Astrocyte of the spinal cord (primary cell): Measurements from ENCODE around the gene PSD4.

Experiments
- DNase-seq: peaks from one replicate; pipeline ENCODE4 v3.0.0; 2011; ENCODE audit warnings: low read depth, low spot score
- H3K4me3 ChIP-seq: 2 replicates; pipeline ENCODE4 v1.5.1; 2011; ENCODE audit warnings: low read depth, mild to moderate bottlenecking, low read length, moderate library complexity
- CTCF ChIP-seq: IDR thresholded peaks from 2 replicates; pipeline ENCODE4 v1.5.1; 2012; ENCODE audit warnings: low read depth, mild to moderate bottlenecking, low read length, inconsistent platforms
- in situ Hi-C: cut with HindIII; loops from 2 replicates; pipeline ENCODE4 v1.10.0; 2017; ENCODE audit warnings: low sequenced_read_pairs

PSD4 gene

GRCh38 chr2:113169002-113169530 lies 4.7 kb upstream of the PSD4 start:
- DNase-seq, result no peak
- no peak for TF ChIP-seq CTCF
- H3K4me3 ChIP-seq, result no peak overlapping the region

GRCh38 chr2:113169586-113169985 lies 4.2 kb upstream of the PSD4 start:
- DNase-seq, result no peak
- TF ChIP-seq CTCF, result no peak
- in situ Hi-C loops, result no loop called here
- no peak overlapping the region for H3K4me3 ChIP-seq

More at GRCh38 chr2:113169002-113169530, 4.7 kb upstream of the PSD4 start:
- in situ Hi-C loops, result no loop called here

- no peak for TF ChIP-seq CTCF
- DNase-seq, result no peak
- in situ Hi-C loops, result no loop called here
- no peak overlapping the region for H3K4me3 ChIP-seq
Measured at GRCh38 chr2:113171334-113172075, 2.3 kb upstream of the PSD4 start.

GRCh38 chr2:113172721-113173541 lies 840 bp upstream of the PSD4 start:
- TF ChIP-seq CTCF, result no peak
- DNase-seq, result no peak
- in situ Hi-C loops, result no loop called here
- H3K4me3 ChIP-seq, result no peak overlapping the region

- no peak for TF ChIP-seq CTCF
- in situ Hi-C loops, result no loop called here
- no peak overlapping the region for H3K4me3 ChIP-seq
- DNase-seq, result no peak
Measured at GRCh38 chr2:113174376-113174750, 592 bp downstream of the PSD4 start.

- in situ Hi-C loops, result no loop called here
- DNase-seq, result no peak
- no peak for TF ChIP-seq CTCF
- no peak overlapping the region for H3K4me3 ChIP-seq
Measured at GRCh38 chr2:113175042-113175628, 1.4 kb downstream of the PSD4 start.
